PFSK-1 (cell line): ENCODE measurements around the gene THOP1.

Experiments used
- FOXP2 ChIP-seq: optimal IDR thresholded peaks from 2 replicates; pipeline ENCODE3; 2011; ENCODE audit warnings: borderline replicate concordance, control low read depth, inconsistent platforms; ENCODE audit not compliant: insufficient read depth; ENCODE audit errors: extremely low read length, extremely low read depth
- POLR2AphosphoS5 ChIP-seq: IDR thresholded peaks from 2 replicates; pipeline ENCODE4 v1.6.1; 2012; ENCODE audit warnings: low read depth, mild to moderate bottlenecking, control low read depth, low read length, moderate library complexity
- SIN3A ChIP-seq: IDR thresholded peaks from 2 replicates; pipeline ENCODE4 v1.6.1; 2012; ENCODE audit warnings: mild to moderate bottlenecking, low read length, moderate library complexity, borderline replicate concordance; ENCODE audit not compliant: insufficient read depth
- TAF1 ChIP-seq: IDR thresholded peaks from 2 replicates; pipeline ENCODE4 v1.6.1; 2012; ENCODE audit warnings: low read length, control low read depth, borderline replicate concordance; ENCODE audit not compliant: insufficient read depth
- TF ChIP-seq, protein P1 (sequence below), 2 experiments: IDR thresholded peaks; 2 replicates each; pipeline versions ENCODE4 v1.6.1 to v1.8.0; 2011 to 2012; ENCODE audit warnings: low read depth in 2 of 2, low read length in 2 of 2, control low read depth in 1 of 2, inconsistent platforms in 1 of 2, mild to moderate bottlenecking in 1 of 2, moderate library complexity in 1 of 2; ENCODE audit not compliant: insufficient read depth in 1 of 2

THOP1 gene

DNA sequence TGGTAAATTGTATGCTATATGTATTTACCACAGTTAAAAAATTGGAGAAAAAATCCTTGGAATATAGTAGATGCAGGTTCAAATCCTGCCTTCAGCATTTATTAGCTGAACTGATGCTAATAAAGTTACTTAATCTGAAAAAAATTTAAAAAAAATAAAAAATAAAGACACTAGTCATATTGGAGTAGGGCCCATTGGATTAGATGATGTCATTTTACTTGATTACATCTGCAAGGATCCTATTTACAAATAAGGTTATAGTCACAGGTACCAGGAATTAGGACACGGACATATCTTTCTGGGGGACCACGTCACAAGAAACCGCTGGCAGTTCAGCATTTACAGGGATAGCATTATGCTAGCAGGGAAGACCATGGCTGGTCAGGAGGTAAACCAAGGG lies 62.2 kb downstream of the THOP1 start:
- TF ChIP-seq POLR2AphosphoS5 (no peak), TAF1 (no peak), SIN3A (no peak), FOXP2 (no peak)
- TF ChIP-seq, protein P1, sequence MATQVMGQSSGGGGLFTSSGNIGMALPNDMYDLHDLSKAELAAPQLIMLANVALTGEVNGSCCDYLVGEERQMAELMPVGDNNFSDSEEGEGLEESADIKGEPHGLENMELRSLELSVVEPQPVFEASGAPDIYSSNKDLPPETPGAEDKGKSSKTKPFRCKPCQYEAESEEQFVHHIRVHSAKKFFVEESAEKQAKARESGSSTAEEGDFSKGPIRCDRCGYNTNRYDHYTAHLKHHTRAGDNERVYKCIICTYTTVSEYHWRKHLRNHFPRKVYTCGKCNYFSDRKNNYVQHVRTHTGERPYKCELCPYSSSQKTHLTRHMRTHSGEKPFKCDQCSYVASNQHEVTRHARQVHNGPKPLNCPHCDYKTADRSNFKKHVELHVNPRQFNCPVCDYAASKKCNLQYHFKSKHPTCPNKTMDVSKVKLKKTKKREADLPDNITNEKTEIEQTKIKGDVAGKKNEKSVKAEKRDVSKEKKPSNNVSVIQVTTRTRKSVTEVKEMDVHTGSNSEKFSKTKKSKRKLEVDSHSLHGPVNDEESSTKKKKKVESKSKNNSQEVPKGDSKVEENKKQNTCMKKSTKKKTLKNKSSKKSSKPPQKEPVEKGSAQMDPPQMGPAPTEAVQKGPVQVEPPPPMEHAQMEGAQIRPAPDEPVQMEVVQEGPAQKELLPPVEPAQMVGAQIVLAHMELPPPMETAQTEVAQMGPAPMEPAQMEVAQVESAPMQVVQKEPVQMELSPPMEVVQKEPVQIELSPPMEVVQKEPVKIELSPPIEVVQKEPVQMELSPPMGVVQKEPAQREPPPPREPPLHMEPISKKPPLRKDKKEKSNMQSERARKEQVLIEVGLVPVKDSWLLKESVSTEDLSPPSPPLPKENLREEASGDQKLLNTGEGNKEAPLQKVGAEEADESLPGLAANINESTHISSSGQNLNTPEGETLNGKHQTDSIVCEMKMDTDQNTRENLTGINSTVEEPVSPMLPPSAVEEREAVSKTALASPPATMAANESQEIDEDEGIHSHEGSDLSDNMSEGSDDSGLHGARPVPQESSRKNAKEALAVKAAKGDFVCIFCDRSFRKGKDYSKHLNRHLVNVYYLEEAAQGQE (IDR thresholded peaks at IDR 0.05; ENCODE audit: insufficient read depth in 1 of 2, low read depth in 2 of 2, low read length in 2 of 2): no peak

GRCh38 chr19:2848616-2849015 lies 63.3 kb downstream of the THOP1 start:
- TF ChIP-seq, protein P1 (IDR thresholded peaks at IDR 0.05; ENCODE audit: insufficient read depth in 1 of 2, low read depth in 2 of 2, low read length in 2 of 2): no peak
- no peak for TF ChIP-seq POLR2AphosphoS5
- TF ChIP-seq FOXP2: no peak
- no peak for TF ChIP-seq SIN3A
- no peak for TF ChIP-seq TAF1

DNA sequence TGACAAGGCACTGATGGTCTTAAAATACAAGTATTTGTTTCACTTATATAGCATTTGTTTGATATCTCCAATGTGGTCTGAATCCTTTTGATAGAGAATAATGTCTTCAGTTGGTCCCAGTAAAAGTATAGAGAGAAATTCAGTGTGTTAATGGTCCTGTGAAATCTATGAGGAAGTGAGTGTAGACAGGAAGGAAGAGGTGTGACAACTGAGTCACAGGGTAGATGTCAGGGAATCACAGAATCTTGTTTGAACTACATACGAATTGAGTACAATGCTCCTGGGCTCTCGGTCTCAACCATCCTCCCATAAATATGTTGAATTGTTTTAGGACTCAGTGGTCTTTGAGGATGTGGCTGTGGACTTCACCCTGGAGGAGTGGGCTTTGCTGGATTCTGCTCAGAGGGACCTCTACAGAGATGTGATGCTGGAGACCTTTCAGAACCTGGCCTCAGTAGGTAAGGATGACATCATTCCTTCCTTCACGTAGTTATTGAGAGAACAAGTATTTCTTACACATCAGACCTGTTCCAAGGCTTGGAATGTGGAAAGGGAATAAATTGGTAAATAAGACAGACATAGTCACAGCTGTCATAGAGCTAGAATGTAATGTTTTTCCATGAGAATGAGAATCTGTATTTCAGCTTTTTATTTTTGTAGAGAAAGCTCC lies 65.1 kb downstream of the THOP1 start:
- TF ChIP-seq, protein P1 (IDR thresholded peaks at IDR 0.05; ENCODE audit: insufficient read depth in 1 of 2, low read depth in 2 of 2, low read length in 2 of 2): no peak
- TF ChIP-seq POLR2AphosphoS5 (no peak), FOXP2 (no peak), TAF1 (no peak), SIN3A (no peak)

- TF ChIP-seq, protein P1 (IDR thresholded peaks at IDR 0.05; ENCODE audit: insufficient read depth in 1 of 2, low read depth in 2 of 2, low read length in 2 of 2): no peak
- no peak for TF ChIP-seq TAF1
- TF ChIP-seq FOXP2: no peak
- TF ChIP-seq SIN3A: no peak
- no peak for TF ChIP-seq POLR2AphosphoS5
Measured at GRCh38 chr19:2852598-2852997, 67.3 kb downstream of the THOP1 start.

DNA sequence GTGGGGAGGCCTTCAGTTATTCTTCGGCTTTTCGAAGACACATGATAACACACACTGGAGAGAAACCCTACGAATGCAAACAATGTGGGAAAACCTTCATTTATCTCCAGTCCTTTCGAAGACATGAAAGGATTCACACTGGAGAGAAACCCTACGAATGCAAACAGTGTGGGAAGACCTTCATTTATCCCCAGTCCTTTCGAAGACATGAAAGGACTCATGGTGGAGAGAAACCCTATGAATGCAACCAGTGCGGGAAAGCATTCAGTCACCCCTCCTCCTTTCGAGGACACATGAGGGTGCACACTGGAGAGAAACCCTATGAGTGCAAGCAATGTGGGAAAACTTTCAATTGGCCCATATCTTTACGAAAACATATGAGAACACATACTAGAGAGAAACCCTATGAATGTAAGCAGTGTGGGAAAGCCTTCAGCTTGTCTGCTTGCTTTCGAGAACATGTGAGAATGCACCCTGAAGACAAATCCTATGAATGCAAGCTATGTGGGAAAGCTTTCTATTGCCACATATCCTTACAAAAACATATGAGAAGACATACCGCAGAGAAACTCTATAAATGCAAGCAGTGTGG lies 67.8 kb downstream of the THOP1 start:
- TF ChIP-seq SIN3A (no peak), FOXP2 (no peak), POLR2AphosphoS5 (no peak), TAF1 (no peak)
- TF ChIP-seq, protein P1 (IDR thresholded peaks at IDR 0.05; ENCODE audit: insufficient read depth in 1 of 2, low read depth in 2 of 2, low read length in 2 of 2): no peak
